WTC11 (cell line): Measurements from ENCODE around the gene DPP10. TPM values are rescaled to one million over a fixed set of nuclear protein-coding genes. Genes with fewer than 3 reads are reported as not detected.

ENCODE experiments used
- ATAC-seq: fragments of 200-7000 bp; cut with Tn5 transposase; 2 replicates; pipeline ENCODE4 v1.10.0; 2021; ENCODE audit warnings: mild to moderate bottlenecking, moderate library complexity
- CTCF ChIA-PET: fragments of 300-600 bp; sonication (Branson Sonifier 250); formaldehyde crosslinking; loops from one replicate; lab custom pipeline; 2021; ENCODE audit warnings: antibody characterized with exemption; lab: Charles Lee
- POLR2A ChIA-PET: fragments of 350-600 bp; sonication (Branson Sonifier 250); formaldehyde crosslinking; loops from one replicate; lab custom pipeline; 2021; ENCODE audit warnings: antibody characterized with exemption; lab: Charles Lee
- DNase-seq: peaks from one replicate; pipeline ENCODE4 v3.0.0; 2021; ENCODE audit warnings: low spot score
- H3K27ac Mint-ChIP-seq: 2 replicates; pipeline ENCODE4 v1.8.0; 2021; ENCODE audit warnings: mixed read lengths
- H3K27me3 Mint-ChIP-seq: 2 replicates; pipeline ENCODE4 v1.8.0; 2021; ENCODE audit warnings: low read depth, mild to moderate bottlenecking, moderate library complexity, mixed read lengths
- H3K36me3 Mint-ChIP-seq: 2 replicates; pipeline ENCODE4 v1.8.0; 2021; ENCODE audit warnings: mixed read lengths
- H3K4me1 Mint-ChIP-seq: 2 replicates; pipeline ENCODE4 v1.8.0; 2022; ENCODE audit warnings: mixed read lengths
- H3K4me3 Mint-ChIP-seq: 2 replicates; pipeline ENCODE4 v1.8.0; 2021; ENCODE audit warnings: mild to moderate bottlenecking, moderate library complexity, mixed read lengths
- H3K9me3 Mint-ChIP-seq: 2 replicates; pipeline ENCODE4 v1.8.0; 2021; ENCODE audit warnings: mixed read lengths
- FOXJ3 ChIP-seq: sonication (generic); formaldehyde crosslinking; IDR thresholded peaks from 2 replicates; pipeline ENCODE4 v1.9.0; 2021; ENCODE audit warnings: missing genetic modification reagents, mild to moderate bottlenecking, borderline replicate concordance
- GABPB1 ChIP-seq: sonication (generic); formaldehyde crosslinking; IDR thresholded peaks from 2 replicates; pipeline ENCODE4 v1.8.1; 2023; ENCODE audit warnings: mild to moderate bottlenecking, missing genetic modification reagents
- NFE2L1 ChIP-seq: sonication (generic); formaldehyde crosslinking; IDR thresholded peaks from 2 replicates; pipeline ENCODE4 v1.8.1; 2023; ENCODE audit warnings: missing genetic modification reagents
- NR2C2 ChIP-seq: sonication (generic); formaldehyde crosslinking; IDR thresholded peaks from 2 replicates; pipeline ENCODE4 v1.8.0; 2022; ENCODE audit warnings: mild to moderate bottlenecking, missing genetic modification reagents
- OVOL2 ChIP-seq: fragments of 250-450 bp; sonication (Bioruptor Pico); IDR thresholded peaks from 2 replicates; pipeline ENCODE4 v1.9.0; 2021; ENCODE audit warnings: mild to moderate bottlenecking, borderline replicate concordance
- PRRX2 ChIP-seq: fragments of 250-450 bp; sonication (Bioruptor Pico); IDR thresholded peaks from 2 replicates; pipeline ENCODE4 v1.8.0; 2021; ENCODE audit warnings: mild to moderate bottlenecking
- TEAD4 ChIP-seq: sonication (generic); formaldehyde crosslinking; IDR thresholded peaks from 2 replicates; pipeline ENCODE4 v1.8.0; 2022; ENCODE audit warnings: mild to moderate bottlenecking, missing genetic modification reagents
- TP53 ChIP-seq: sonication (generic); formaldehyde crosslinking; IDR thresholded peaks from 2 replicates; pipeline ENCODE4 v1.8.1; 2023; ENCODE audit warnings: mild to moderate bottlenecking, missing genetic modification reagents
- USF1 ChIP-seq: sonication (generic); formaldehyde crosslinking; IDR thresholded peaks from 2 replicates; pipeline ENCODE4 v1.8.0; 2022; ENCODE audit warnings: mild to moderate bottlenecking, missing genetic modification reagents
- ZNF232 ChIP-seq: sonication (generic); formaldehyde crosslinking; IDR thresholded peaks from 2 replicates; pipeline ENCODE4 v1.8.0; 2022; ENCODE audit warnings: mild to moderate bottlenecking, missing genetic modification reagents
- total RNA-seq: library from RNA; stranded (reverse); gene quantifications from 3 replicates; pipeline ENCODE4 v1.2.3, GENCODE V29; 2021
- TF ChIP-seq, protein P1 (sequence below): sonication (generic); formaldehyde crosslinking; IDR thresholded peaks from 2 replicates; pipeline ENCODE4 v1.8.1; 2022; ENCODE audit warnings: low read depth, missing genetic modification reagents, borderline replicate concordance
- TF ChIP-seq, protein P2 (sequence below): fragments of 250-450 bp; sonication (Bioruptor Pico); IDR thresholded peaks from 2 replicates; pipeline ENCODE4 v2.1.2; 2022; ENCODE audit warnings: mild to moderate bottlenecking, moderate library complexity
- TF ChIP-seq, protein P3 (sequence below): sonication (generic); formaldehyde crosslinking; IDR thresholded peaks from 2 replicates; pipeline ENCODE4 v1.8.0; 2022; ENCODE audit warnings: mild to moderate bottlenecking, missing genetic modification reagents
- TF ChIP-seq, protein P4 (sequence below): fragments of 250-450 bp; sonication (Bioruptor Pico); IDR thresholded peaks from 2 replicates; pipeline ENCODE4 v1.9.0; 2021; ENCODE audit warnings: mild to moderate bottlenecking
- TF ChIP-seq, protein P5 (sequence below): sonication (generic); formaldehyde crosslinking; IDR thresholded peaks from 2 replicates; pipeline ENCODE4 v1.8.1; 2022; ENCODE audit warnings: missing genetic modification reagents, borderline replicate concordance

Gene DPP10
- total RNA-seq, 1 experiment from 2014 or later: 4.0 TPM

DNA sequence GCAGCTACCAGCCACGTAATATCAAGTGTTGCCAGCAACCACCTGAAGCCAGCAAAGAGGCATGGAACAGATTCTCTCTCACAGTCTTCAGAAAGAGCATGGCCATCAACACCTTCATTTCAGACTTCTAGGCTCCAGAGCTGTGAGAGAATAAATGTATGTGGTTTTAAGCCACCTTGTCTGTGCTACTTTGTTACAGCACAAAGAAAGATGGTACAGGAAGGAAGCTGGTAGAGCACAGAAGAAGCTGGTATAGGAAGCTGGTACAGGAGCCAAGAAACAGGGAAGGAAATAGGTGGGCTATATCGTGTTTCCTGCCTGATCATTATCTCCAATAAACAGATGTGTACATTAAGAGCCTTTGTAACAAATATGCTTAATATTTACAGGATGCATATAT, 217.4 kb downstream of the DPP10 start (continued):
- TF ChIP-seq, protein P1, sequence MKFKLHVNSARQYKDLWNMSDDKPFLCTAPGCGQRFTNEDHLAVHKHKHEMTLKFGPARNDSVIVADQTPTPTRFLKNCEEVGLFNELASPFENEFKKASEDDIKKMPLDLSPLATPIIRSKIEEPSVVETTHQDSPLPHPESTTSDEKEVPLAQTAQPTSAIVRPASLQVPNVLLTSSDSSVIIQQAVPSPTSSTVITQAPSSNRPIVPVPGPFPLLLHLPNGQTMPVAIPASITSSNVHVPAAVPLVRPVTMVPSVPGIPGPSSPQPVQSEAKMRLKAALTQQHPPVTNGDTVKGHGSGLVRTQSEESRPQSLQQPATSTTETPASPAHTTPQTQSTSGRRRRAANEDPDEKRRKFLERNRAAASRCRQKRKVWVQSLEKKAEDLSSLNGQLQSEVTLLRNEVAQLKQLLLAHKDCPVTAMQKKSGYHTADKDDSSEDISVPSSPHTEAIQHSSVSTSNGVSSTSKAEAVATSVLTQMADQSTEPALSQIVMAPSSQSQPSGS: no peak
- no peak for TF ChIP-seq ZNF232
- no peak for TF ChIP-seq NFE2L1
- TF ChIP-seq OVOL2: no peak
- no peak for TF ChIP-seq TEAD4 (CRISPR knock-in tag)
- TF ChIP-seq USF1 (CRISPR knock-in tag): no peak
- no peak for TF ChIP-seq TP53 (CRISPR knock-in tag)
- TF ChIP-seq, protein P2, sequence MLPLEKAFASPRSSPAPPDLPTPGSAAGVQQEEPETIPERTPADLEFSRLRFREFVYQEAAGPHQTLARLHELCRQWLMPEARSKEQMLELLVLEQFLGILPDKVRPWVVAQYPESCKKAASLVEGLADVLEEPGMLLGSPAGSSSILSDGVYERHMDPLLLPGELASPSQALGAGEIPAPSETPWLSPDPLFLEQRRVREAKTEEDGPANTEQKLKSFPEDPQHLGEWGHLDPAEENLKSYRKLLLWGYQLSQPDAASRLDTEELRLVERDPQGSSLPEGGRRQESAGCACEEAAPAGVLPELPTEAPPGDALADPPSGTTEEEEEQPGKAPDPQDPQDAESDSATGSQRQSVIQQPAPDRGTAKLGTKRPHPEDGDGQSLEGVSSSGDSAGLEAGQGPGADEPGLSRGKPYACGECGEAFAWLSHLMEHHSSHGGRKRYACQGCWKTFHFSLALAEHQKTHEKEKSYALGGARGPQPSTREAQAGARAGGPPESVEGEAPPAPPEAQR (CRISPR knock-in tag): no peak
- TF ChIP-seq GABPB1 (CRISPR knock-in tag): no peak
- no peak for TF ChIP-seq NR2C2
- TF ChIP-seq, all 79 proteins: peak for 0

- Mint-ChIP-seq H3K27ac (no peak overlapping the region), H3K9me3 (peaks cover 22% of the 10 kb centered on the region), H3K36me3 (peaks cover 14% of the 10 kb centered on the region; the same call in 1 of the 2 replicates), H3K4me1 (peaks cover 8% of the 10 kb centered on the region; the same call in 1 of the 2 replicates), H3K4me3 (peak overlapping the region; percentile 84), H3K27me3 (peaks cover 17% of the 10 kb centered on the region)
- ChIA-PET POLR2A (no interaction called here), CTCF (no interaction called here)
- no peak for TF ChIP-seq PRRX2 (CRISPR knock-in tag)
- TF ChIP-seq, protein P3, sequence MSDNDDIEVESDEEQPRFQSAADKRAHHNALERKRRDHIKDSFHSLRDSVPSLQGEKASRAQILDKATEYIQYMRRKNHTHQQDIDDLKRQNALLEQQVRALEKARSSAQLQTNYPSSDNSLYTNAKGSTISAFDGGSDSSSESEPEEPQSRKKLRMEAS (CRISPR knock-in tag): peak; percentile 76; the same call in 1 of the 2 replicates
- ATAC-seq: peak; percentile 95
- peak; percentile 41 for DNase-seq
Observed at GRCh38 chr2:114661971-114662939, 219.8 kb downstream of the DPP10 start.

GRCh38 chr2:114668415-114668814, 226.0 kb downstream of the DPP10 start:
- CTCF ChIA-PET: no interaction called here
- DNase-seq (no peak), ATAC-seq (no peak)
- POLR2A ChIA-PET: no interaction called here
- Mint-ChIP-seq H3K36me3 (peaks cover 10% of the 10 kb centered on the region), H3K27me3 (peaks cover 9% of the 10 kb centered on the region), H3K9me3 (peaks cover 27% of the 10 kb centered on the region), H3K4me3 (no peak overlapping the region), H3K27ac (no peak overlapping the region), H3K4me1 (peaks cover 4% of the 10 kb centered on the region)
- TF ChIP-seq, protein P4, sequence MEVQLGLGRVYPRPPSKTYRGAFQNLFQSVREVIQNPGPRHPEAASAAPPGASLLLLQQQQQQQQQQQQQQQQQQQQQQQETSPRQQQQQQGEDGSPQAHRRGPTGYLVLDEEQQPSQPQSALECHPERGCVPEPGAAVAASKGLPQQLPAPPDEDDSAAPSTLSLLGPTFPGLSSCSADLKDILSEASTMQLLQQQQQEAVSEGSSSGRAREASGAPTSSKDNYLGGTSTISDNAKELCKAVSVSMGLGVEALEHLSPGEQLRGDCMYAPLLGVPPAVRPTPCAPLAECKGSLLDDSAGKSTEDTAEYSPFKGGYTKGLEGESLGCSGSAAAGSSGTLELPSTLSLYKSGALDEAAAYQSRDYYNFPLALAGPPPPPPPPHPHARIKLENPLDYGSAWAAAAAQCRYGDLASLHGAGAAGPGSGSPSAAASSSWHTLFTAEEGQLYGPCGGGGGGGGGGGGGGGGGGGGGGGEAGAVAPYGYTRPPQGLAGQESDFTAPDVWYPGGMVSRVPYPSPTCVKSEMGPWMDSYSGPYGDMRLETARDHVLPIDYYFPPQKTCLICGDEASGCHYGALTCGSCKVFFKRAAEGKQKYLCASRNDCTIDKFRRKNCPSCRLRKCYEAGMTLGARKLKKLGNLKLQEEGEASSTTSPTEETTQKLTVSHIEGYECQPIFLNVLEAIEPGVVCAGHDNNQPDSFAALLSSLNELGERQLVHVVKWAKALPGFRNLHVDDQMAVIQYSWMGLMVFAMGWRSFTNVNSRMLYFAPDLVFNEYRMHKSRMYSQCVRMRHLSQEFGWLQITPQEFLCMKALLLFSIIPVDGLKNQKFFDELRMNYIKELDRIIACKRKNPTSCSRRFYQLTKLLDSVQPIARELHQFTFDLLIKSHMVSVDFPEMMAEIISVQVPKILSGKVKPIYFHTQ (CRISPR knock-in tag): no peak

GRCh38 chr2:114683251-114683650, 240.8 kb downstream of the DPP10 start:
- no peak overlapping the region for H3K27ac Mint-ChIP-seq
- DNase-seq (no peak), ATAC-seq (no peak)
- ChIA-PET CTCF (interaction anchor here (0.6 kb wide), 1 partner anchor 84 kb away, joined by 3 read pairs; no protein-coding TSS in a partner anchor), POLR2A (no interaction called here)
- H3K9me3 Mint-ChIP-seq: peaks cover 24% of the 10 kb centered on the region
- peaks cover 37% of the 10 kb centered on the region for H3K4me1 Mint-ChIP-seq
- no peak for TF ChIP-seq FOXJ3
- TF ChIP-seq, protein P3 (CRISPR knock-in tag): no peak
- TF ChIP-seq, protein P5, sequence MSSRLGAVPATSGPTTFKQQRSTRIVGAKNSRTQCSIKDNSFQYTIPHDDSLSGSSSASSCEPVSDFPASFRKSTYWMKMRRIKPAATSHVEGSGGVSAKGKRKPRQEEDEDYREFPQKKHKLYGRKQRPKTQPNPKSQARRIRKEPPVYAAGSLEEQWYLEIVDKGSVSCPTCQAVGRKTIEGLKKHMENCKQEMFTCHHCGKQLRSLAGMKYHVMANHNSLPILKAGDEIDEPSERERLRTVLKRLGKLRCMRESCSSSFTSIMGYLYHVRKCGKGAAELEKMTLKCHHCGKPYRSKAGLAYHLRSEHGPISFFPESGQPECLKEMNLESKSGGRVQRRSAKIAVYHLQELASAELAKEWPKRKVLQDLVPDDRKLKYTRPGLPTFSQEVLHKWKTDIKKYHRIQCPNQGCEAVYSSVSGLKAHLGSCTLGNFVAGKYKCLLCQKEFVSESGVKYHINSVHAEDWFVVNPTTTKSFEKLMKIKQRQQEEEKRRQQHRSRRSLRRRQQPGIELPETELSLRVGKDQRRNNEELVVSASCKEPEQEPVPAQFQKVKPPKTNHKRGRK (CRISPR knock-in tag): 0 out of 2 replicates have a peak, but pooled peaks have one; percentile 57
- peak overlapping the region; percentile 25; the same call in 1 of the 2 replicates for H3K4me3 Mint-ChIP-seq
- H3K36me3 Mint-ChIP-seq: peaks cover 9% of the 10 kb centered on the region
- no peaks in the 10 kb centered on the region for H3K27me3 Mint-ChIP-seq
